22Rv1 (cell line): ENCODE results near the gene SETBP1.

Experiments used
- CTCF ChIP-seq: fragments of 450-650 bp; IDR thresholded peaks from 2 replicates; pipeline ENCODE4 v1.5.1; 2017; ENCODE audit warnings: mild to moderate bottlenecking
- ZFX ChIP-seq: fragments of 450-650 bp; IDR thresholded peaks from 2 replicates; pipeline ENCODE4 v1.6.1; 2017; ENCODE audit warnings: antibody characterized with exemption, borderline replicate concordance

DNA sequence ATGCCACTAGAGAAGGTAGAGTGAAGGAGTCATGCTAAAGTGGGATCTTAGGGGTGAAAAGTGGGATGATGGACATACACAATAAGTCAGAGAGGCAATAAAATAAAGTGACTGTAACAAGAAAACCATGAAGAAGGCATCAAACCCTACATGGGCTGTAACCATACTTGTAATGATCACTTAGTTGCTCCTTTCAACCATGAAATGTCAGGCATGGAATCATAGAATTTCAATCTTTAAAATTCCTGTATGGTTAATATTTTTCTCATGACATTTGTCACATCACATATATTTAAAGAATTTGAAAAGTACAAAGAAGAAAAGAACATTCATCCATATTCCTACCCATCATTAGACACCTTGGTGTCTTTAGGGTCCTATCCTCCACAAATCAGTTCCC lies 20.9 kb upstream of the SETBP1 start:
- TF ChIP-seq CTCF (no peak), ZFX (no peak)
